Prostate gland (tissue), 2 donors: ENCODE results near the gene CABLES2. TPM values are rescaled to one million over a fixed set of nuclear protein-coding genes. Genes with fewer than 3 reads are reported as not detected.

Experiments
- DNase-seq: peaks from one replicate; pipeline ENCODE4 v3.0.0-alpha.2; 2019; ENCODE audit warnings: low spot score
- H3K27ac ChIP-seq, 2 donors: fragments of 200-600 bp; sonication (generic); 2 replicates each; pipeline ENCODE4 v1.5.1; 2017 to 2019
- H3K27me3 ChIP-seq: fragments of 200-600 bp; sonication (generic); replicated peaks from 2 replicates; pipeline ENCODE4 v1.5.1; 2019; ENCODE audit not compliant: insufficient read depth
- H3K36me3 ChIP-seq, 2 donors: fragments of 200-600 bp; sonication (generic); 1 replicate in 1 of 2; 2 replicates in 1 of 2; pipeline versions ENCODE4 v1.5.1 to v1.8.1; 2017 to 2019
- H3K4me1 ChIP-seq: fragments of 200-600 bp; sonication (generic); replicated peaks from 2 replicates; pipeline ENCODE4 v1.5.1; 2019
- H3K4me3 ChIP-seq, 2 donors: fragments of 200-600 bp; sonication (generic); 2 replicates each; pipeline ENCODE4 v1.5.1; 2017 to 2019
- H3K9me3 ChIP-seq: fragments of 200-600 bp; sonication (generic); 2 replicates; pipeline ENCODE4 v1.5.1; 2017
- POLR2A ChIP-seq: fragments of 450-650 bp; IDR thresholded peaks from one replicate; pipeline ENCODE4 v1.6.1; 2016; ENCODE audit warnings: antibody characterized with exemption, mild to moderate bottlenecking
- POLR2AphosphoS5 ChIP-seq: sonication (generic); formaldehyde crosslinking; IDR thresholded peaks from one replicate; pipeline ENCODE4 v1.6.1; 2017; ENCODE audit warnings: antibody characterized with exemption
- WGBS: methylation state at CpG from one replicate; pipeline ENCODE4 v1.1.5; 2018; 5-methylcytosine and 5-hydroxymethylcytosine counted together
- intact Hi-C: fragments of 100-400 bp; cut with DNase I; formaldehyde crosslinking; loops from one replicate; pipeline ENCODE4 v1.14.2; 2022
- total RNA-seq, 2 donors: library from RNA; depleted of rRNA; stranded (reverse); fragments of >200 nt; gene quantifications; one replicate each; pipeline ENCODE4 v1.1.0, GENCODE V29; 2016
- TF ChIP-seq, protein P1 (sequence below), 4 experiments: fragments of 200-600 bp in 2 of 4; fragments of 450-650 bp in 2 of 4; sonication (generic) in 2 of 4; IDR thresholded peaks; 1 replicate in 3 of 4; 2 replicates in 1 of 4; pipeline ENCODE4 v1.5.1; 2016 to 2019; ENCODE audit warnings: antibody characterized with exemption in 4 of 4, mild to moderate bottlenecking in 2 of 4, moderate library complexity in 2 of 4

Gene CABLES2
- total RNA-seq, 2 donors from 2014 or later: 4.1 to 31.3 TPM

DNA sequence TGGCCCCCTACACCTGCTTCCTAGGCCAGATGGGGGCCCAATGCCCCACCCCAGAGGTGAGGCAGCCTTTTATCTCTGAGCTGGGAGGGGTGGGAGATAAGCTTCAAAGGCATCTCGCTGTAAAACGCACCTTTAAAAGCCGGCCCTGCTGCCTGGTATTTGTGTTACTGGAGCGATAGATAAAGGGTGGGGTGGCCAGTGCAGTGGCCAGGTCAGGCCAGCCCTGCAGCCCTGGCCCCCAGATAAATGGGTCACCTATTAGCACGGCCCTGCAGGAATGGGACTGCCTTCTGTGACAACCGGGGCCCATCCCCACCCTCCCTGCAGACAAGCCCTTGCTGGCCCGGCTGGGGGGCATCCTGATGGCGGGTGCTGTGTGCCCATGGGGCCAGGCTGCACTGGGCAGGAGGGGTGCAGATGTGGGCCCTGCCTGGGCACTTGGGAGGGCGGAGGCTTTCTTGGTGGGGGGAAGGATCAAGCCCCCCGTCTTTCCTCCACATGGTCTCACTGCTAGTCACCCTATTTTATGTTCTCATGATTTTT, 23.3 kb upstream of the CABLES2 start:
- H3K27ac ChIP-seq: no peak overlapping the region
- no peak for DNase-seq
- no peaks in the 10 kb centered on the region for H3K36me3 ChIP-seq
- WGBS: 78% methylated on average over 10 of the region's 10 CpGs
- H3K9me3 ChIP-seq: no peaks in the 10 kb centered on the region
- H3K4me1 ChIP-seq: peaks cover 16% of the 10 kb centered on the region
- no peaks in the 10 kb centered on the region for H3K27me3 ChIP-seq
- intact Hi-C loops: no loop called here
- no peak for TF ChIP-seq POLR2AphosphoS5
- TF ChIP-seq POLR2A: no peak
- TF ChIP-seq, protein P1, sequence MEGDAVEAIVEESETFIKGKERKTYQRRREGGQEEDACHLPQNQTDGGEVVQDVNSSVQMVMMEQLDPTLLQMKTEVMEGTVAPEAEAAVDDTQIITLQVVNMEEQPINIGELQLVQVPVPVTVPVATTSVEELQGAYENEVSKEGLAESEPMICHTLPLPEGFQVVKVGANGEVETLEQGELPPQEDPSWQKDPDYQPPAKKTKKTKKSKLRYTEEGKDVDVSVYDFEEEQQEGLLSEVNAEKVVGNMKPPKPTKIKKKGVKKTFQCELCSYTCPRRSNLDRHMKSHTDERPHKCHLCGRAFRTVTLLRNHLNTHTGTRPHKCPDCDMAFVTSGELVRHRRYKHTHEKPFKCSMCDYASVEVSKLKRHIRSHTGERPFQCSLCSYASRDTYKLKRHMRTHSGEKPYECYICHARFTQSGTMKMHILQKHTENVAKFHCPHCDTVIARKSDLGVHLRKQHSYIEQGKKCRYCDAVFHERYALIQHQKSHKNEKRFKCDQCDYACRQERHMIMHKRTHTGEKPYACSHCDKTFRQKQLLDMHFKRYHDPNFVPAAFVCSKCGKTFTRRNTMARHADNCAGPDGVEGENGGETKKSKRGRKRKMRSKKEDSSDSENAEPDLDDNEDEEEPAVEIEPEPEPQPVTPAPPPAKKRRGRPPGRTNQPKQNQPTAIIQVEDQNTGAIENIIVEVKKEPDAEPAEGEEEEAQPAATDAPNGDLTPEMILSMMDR (IDR thresholded peaks at IDR 0.05): no peak
- no peak overlapping the region for H3K4me3 ChIP-seq

DNA sequence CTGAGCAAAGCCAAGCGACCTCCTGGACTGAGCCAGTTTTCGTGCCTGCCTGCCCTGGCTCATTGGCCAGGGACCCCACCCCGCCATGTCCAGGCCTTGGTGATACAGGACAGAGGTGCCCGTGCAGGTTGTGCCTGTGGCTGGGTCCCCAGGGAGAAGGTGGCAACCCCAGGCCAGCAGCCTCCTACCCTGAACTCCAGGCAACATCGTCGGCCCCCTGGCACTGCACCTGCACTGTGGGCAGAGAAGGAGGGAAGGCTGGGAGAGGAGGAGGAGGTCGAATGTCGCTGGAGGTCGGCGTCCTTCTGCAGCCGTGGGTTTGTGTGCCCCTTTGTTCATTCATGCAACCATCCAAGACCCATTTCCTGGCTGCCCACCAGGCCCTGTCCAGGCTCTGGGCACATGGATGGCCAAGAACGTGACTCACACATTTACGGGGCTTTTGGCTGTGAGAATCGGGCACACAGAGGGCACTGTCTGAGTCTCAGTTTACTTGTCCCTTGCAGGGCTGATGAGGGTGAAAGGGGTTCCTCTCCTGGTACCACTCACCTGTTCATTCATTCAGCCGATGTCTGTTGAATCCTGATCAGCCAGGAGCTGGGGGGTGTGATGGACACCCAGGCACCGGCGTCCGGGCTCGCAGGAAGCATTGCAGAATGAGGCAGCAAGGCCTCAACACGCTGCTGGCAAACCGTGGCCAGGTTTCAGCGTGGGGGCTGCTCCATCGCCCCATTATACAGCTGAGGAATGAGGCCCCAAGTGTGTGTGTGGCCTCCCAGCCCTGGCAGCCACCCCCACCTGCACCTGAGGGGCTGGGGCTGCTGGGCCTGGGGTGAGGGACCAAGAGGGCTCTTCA, 22.6 kb upstream of the CABLES2 start:
- Histone ChIP-seq H3K4me1 (peaks cover 16% of the 10 kb centered on the region), H3K4me3 (no peak overlapping the region), H3K27ac (no peak overlapping the region), H3K36me3 (no peaks in the 10 kb centered on the region), H3K27me3 (no peaks in the 10 kb centered on the region), H3K9me3 (no peaks in the 10 kb centered on the region)
- intact Hi-C loops: no loop called here
- no peak for DNase-seq
- 85% methylated on average over 19 of the region's 23 CpGs for WGBS
- TF ChIP-seq, protein P1 (IDR thresholded peaks at IDR 0.05): no peak
- TF ChIP-seq POLR2A: no peak
- TF ChIP-seq POLR2AphosphoS5: no peak

DNA sequence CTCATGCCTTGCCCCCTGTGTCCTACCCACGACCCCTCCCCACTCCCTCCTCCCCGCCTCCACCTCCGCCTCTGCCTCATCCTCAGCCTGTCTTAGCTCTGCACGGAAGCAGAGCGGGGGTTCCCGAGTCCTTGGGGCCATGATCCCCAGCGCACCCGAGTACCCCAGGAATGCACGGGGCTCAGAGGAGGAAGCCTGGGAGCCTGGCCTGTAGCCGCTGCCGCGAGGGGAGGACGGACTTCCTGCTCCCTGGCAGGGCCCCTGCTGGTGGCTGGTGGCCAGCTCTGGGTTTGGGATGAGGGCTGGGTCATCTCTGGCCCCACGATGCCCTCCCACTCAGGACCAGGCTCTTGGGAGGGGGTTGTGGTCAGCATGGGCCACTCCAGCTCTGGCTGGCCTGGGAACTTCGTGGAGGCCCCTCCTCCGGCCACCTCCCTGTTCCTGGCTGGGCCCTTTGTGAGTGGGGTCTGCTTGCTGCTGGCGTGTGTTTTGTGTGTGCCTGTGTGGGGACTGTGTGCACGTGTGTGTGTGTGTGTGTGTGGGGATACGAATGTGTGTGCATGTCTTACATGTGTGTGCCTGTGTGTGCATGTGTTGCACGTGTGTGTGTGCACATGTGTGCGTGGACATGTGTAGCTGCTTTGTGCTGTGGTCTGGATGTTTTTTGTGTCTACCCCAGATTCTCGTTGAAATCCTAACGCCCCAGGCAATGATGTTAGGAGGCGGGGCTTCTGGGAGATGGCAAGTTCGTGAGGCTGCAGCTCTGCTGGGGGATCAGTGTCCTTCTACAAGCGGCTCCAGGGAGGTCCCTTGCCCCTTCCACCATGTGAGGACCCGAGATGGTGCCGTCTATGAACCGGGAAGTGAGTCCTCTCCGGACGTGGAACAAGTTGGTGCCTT, 21.6 kb upstream of the CABLES2 start:
- intact Hi-C loops: no loop called here
- DNase-seq: no peak
- H3K4me1 ChIP-seq: peaks cover 11% of the 10 kb centered on the region
- no peaks in the 10 kb centered on the region for H3K9me3 ChIP-seq
- H3K27me3 ChIP-seq: no peaks in the 10 kb centered on the region
- WGBS: 71% methylated on average over 26 of the region's 31 CpGs
- no peak overlapping the region for H3K27ac ChIP-seq
- TF ChIP-seq POLR2A: no peak
- no peak for TF ChIP-seq POLR2AphosphoS5
- TF ChIP-seq, protein P1 (IDR thresholded peaks at IDR 0.05): no peak
- no peak overlapping the region for H3K4me3 ChIP-seq
- H3K36me3 ChIP-seq: no peaks in the 10 kb centered on the region

DNA sequence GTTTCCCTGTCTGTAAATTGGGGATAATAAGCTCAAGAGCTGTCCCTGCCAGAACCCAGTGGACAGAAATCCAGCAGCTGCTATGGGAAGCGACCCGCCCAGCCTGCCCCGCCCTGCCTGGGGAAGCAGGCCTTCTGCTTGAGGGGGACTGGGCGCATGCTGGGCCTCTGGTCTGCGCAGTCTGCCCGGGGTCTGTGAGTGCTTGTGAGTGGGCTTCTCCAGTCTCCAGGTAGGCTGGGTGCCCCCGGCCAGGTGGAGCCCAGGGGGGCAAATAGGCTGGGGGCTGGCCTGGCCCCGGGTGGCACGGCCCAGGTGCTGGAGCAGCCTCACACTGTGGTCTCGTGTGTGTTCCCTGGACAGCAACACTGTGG, 20.9 kb upstream of the CABLES2 start:
- TF ChIP-seq POLR2A: no peak
- TF ChIP-seq, protein P1 (IDR thresholded peaks at IDR 0.05): no peak
- Histone ChIP-seq H3K4me1 (peaks cover 6% of the 10 kb centered on the region), H3K9me3 (no peaks in the 10 kb centered on the region), H3K27ac (peak overlapping the region in 1 of 2 donors; percentile 50), H3K27me3 (no peaks in the 10 kb centered on the region), H3K4me3 (no peak overlapping the region), H3K36me3 (no peaks in the 10 kb centered on the region)
- no peak for DNase-seq
- 86% methylated on average over 10 of the region's 10 CpGs for WGBS
- intact Hi-C loops: no loop called here
